ENCODE results near the gene IQSEC1. TPM values are rescaled to one million over a fixed set of nuclear protein-coding genes. Genes with fewer than 3 reads are reported as not detected.

The IQSEC1 gene
- total and polyA plus RNA-seq, 2 donors (not counting 1 experiment from before 2014, with no cell fraction given), result 4.3 to 18.2 TPM

GRCh38 chr3:12955651-12956315 is 117.4 kb downstream of the IQSEC1 start:
- Histone ChIP-seq H3K4me2 (ENCODE audit: extremely low read depth, insufficient read depth, low read length) (no peak overlapping the region), H3K4me1 (ENCODE audit: control insufficient read depth, extremely low read depth, insufficient read depth, low read length) (no peaks in the 10 kb centered on the region), H3K4me3 (replicated peaks in 1 of 4; ENCODE audit: control extremely low read depth in 1 of 4, insufficient read depth in 1 of 4, low read depth in 3 of 4, low read length in 4 of 4) (no peak overlapping the region), H3K27me3 (ENCODE audit: control insufficient read depth, insufficient read depth, low read length) (no peaks in the 10 kb centered on the region), H3K9ac (ENCODE audit: insufficient read depth, low read length) (no peak overlapping the region), H3K79me2 (ENCODE audit: control insufficient read depth, insufficient read depth, low read length) (no peaks in the 10 kb centered on the region), H4K20me1 (ENCODE audit: control insufficient read depth, extremely low read depth, insufficient read depth, low read length) (no peaks in the 10 kb centered on the region), H3K36me3 (ENCODE audit: control insufficient read depth, insufficient read depth, low read length) (no peaks in the 10 kb centered on the region), H2AFZ (ENCODE audit: low read length) (no peak overlapping the region), H3K9me3 (ENCODE audit: control insufficient read depth, insufficient read depth, low read depth, low read length) (no peaks in the 10 kb centered on the region), H3K27ac (ENCODE audit: insufficient read depth, low read length) (no peak overlapping the region)
- DNase-seq (ENCODE audit: low read depth in 2 of 2), result no peak
- TF ChIP-seq EZH2 (IDR thresholded peaks at IDR 0.05; ENCODE audit: low read length, missing control alignments) (no peak), CTCF (conservative IDR thresholded peaks at IDR 0.05 in 1 of 2, IDR thresholded peaks at IDR 0.05 in 1 of 2; ENCODE audit: low read depth in 1 of 2, low read length in 2 of 2) (no peak)

- Histone ChIP-seq H3K4me3 (replicated peaks in 1 of 4; ENCODE audit: control extremely low read depth in 1 of 4, insufficient read depth in 1 of 4, low read depth in 3 of 4, low read length in 4 of 4) (no peak overlapping the region), H3K4me2 (ENCODE audit: extremely low read depth, insufficient read depth, low read length) (no peak overlapping the region), H2AFZ (ENCODE audit: low read length) (no peak overlapping the region), H3K4me1 (ENCODE audit: control insufficient read depth, extremely low read depth, insufficient read depth, low read length) (no peaks in the 10 kb centered on the region), H3K79me2 (ENCODE audit: control insufficient read depth, insufficient read depth, low read length) (no peaks in the 10 kb centered on the region), H3K27ac (ENCODE audit: insufficient read depth, low read length) (no peak overlapping the region), H3K9ac (ENCODE audit: insufficient read depth, low read length) (peak overlapping the region; percentile 16), H3K36me3 (ENCODE audit: control insufficient read depth, insufficient read depth, low read length) (no peaks in the 10 kb centered on the region), H3K27me3 (ENCODE audit: control insufficient read depth, insufficient read depth, low read length) (no peaks in the 10 kb centered on the region), H4K20me1 (ENCODE audit: control insufficient read depth, extremely low read depth, insufficient read depth, low read length) (no peaks in the 10 kb centered on the region), H3K9me3 (ENCODE audit: control insufficient read depth, insufficient read depth, low read depth, low read length) (no peaks in the 10 kb centered on the region)
- TF ChIP-seq EZH2 (IDR thresholded peaks at IDR 0.05; ENCODE audit: low read length, missing control alignments) (no peak), CTCF (conservative IDR thresholded peaks at IDR 0.05 in 1 of 2, IDR thresholded peaks at IDR 0.05 in 1 of 2; ENCODE audit: low read depth in 1 of 2, low read length in 2 of 2) (no peak)
- DNase-seq (ENCODE audit: low read depth in 2 of 2), result peak; percentile 29 to 36
Measured at GRCh38 chr3:12954891-12955650, 118.2 kb downstream of the IQSEC1 start.

GRCh38 chr3:12954180-12954579 is 119.0 kb downstream of the IQSEC1 start:
- H3K9me3 ChIP-seq (ENCODE audit: control insufficient read depth, insufficient read depth, low read depth, low read length), result no peaks in the 10 kb centered on the region
- H3K9ac ChIP-seq (ENCODE audit: insufficient read depth, low read length), result no peak overlapping the region
- H3K27me3 ChIP-seq (ENCODE audit: control insufficient read depth, insufficient read depth, low read length), result no peaks in the 10 kb centered on the region
- TF ChIP-seq CTCF (conservative IDR thresholded peaks at IDR 0.05 in 1 of 2, IDR thresholded peaks at IDR 0.05 in 1 of 2; ENCODE audit: low read depth in 1 of 2, low read length in 2 of 2), result no peak
- TF ChIP-seq EZH2 (IDR thresholded peaks at IDR 0.05; ENCODE audit: low read length, missing control alignments), result no peak
- no peaks in the 10 kb centered on the region for H3K4me1 ChIP-seq (ENCODE audit: control insufficient read depth, extremely low read depth, insufficient read depth, low read length)
- no peaks in the 10 kb centered on the region for H4K20me1 ChIP-seq (ENCODE audit: control insufficient read depth, extremely low read depth, insufficient read depth, low read length)
- no peaks in the 10 kb centered on the region for H3K79me2 ChIP-seq (ENCODE audit: control insufficient read depth, insufficient read depth, low read length)
- no peaks in the 10 kb centered on the region for H3K36me3 ChIP-seq (ENCODE audit: control insufficient read depth, insufficient read depth, low read length)
- H3K4me2 ChIP-seq (ENCODE audit: extremely low read depth, insufficient read depth, low read length), result no peak overlapping the region
- no peak overlapping the region for H3K27ac ChIP-seq (ENCODE audit: insufficient read depth, low read length)
- no peak for DNase-seq (ENCODE audit: low read depth in 2 of 2)
- no peak overlapping the region for H3K4me3 ChIP-seq (replicated peaks in 1 of 4; ENCODE audit: control extremely low read depth in 1 of 4, insufficient read depth in 1 of 4, low read depth in 3 of 4, low read length in 4 of 4)
- H2AFZ ChIP-seq (ENCODE audit: low read length), result no peak overlapping the region
